B cell (primary cell): ENCODE data around the gene ACSM3. TPM values are rescaled to one million over a fixed set of nuclear protein-coding genes. Genes with fewer than 3 reads are reported as not detected.

Source experiments
- ATAC-seq: fragments of 200-7000 bp; cut with Tn5 transposase; one replicate; pipeline ENCODE4 v1.10.0; 2021; ENCODE audit warnings: low read depth, mild to moderate bottlenecking, moderate number of reproducible peaks, moderate library complexity
- CTCF ChIA-PET: fragments of 350-600 bp; sonication (Branson Sonifier 250); formaldehyde crosslinking; loops from one replicate; lab custom pipeline; 2021; ENCODE audit warnings: antibody characterized with exemption, inconsistent platforms; lab: Charles Lee
- POLR2A ChIA-PET: fragments of 350-600 bp; sonication (Branson Sonifier 250); formaldehyde crosslinking; loops from one replicate; lab custom pipeline; 2021; ENCODE audit warnings: antibody characterized with exemption; lab: Charles Lee
- DNase-seq: peaks from one replicate; pipeline ENCODE4 v3.0.0; 2013
- H2AFZ ChIP-seq: 2 replicates; pipeline ENCODE4 v1.6.1; 2012; ENCODE audit warnings: mild to moderate bottlenecking, low read depth, low read length; ENCODE audit not compliant: insufficient read depth, poor library complexity, severe bottlenecking
- H3K27ac ChIP-seq, 2 donors: 1 replicate in 1 of 2; 2 replicates in 1 of 2; pipeline ENCODE4 v1.5.1; 2012 to 2013; ENCODE audit warnings: low read length in 2 of 2, mild to moderate bottlenecking in 2 of 2, moderate library complexity in 1 of 2
- H3K27me3 ChIP-seq, 4 experiments: fragments of 200-600 bp in 1 of 4; sonication (generic) in 1 of 4; replicated peaks in 1 of 4; 1 replicate in 2 of 4; 2 replicates in 2 of 4; pipeline versions ENCODE4 v1.6.1 to v1.7.0; 2013 to 2016; ENCODE audit warnings: low read length in 3 of 4, mild to moderate bottlenecking in 2 of 4, mixed read lengths in 1 of 4, moderate library complexity in 1 of 4; ENCODE audit not compliant: insufficient read depth in 4 of 4, control insufficient read depth in 3 of 4; ENCODE audit errors: control extremely low read depth in 1 of 4
- H3K36me3 ChIP-seq, 2 experiments: replicated peaks in 1 of 2; 1 replicate in 1 of 2; 2 replicates in 1 of 2; pipeline versions ENCODE4 v1.6.1 to v1.7.1; 2013; ENCODE audit warnings: low read length in 1 of 2; ENCODE audit not compliant: insufficient read depth in 2 of 2, control insufficient read depth in 1 of 2; ENCODE audit errors: control extremely low read depth in 1 of 2, extremely low read depth in 1 of 2
- H3K4me1 ChIP-seq, 2 donors: fragments of 200-600 bp in 1 of 2; sonication (generic) in 1 of 2; 1 replicate in 1 of 2; 2 replicates in 1 of 2; pipeline versions ENCODE4 v1.5.1 to v1.6.1; 2013 to 2017; ENCODE audit warnings: low read length in 2 of 2; ENCODE audit not compliant: control insufficient read depth in 2 of 2, insufficient read depth in 2 of 2
- H3K4me2 ChIP-seq: replicated peaks from 2 replicates; pipeline ENCODE3; 2012; ENCODE audit warnings: mild to moderate bottlenecking, low read depth, low read length; ENCODE audit not compliant: poor library complexity, severe bottlenecking
- H3K4me3 ChIP-seq, 5 experiments: fragments of 200-600 bp in 1 of 5; sonication (generic) in 1 of 5; 1 replicate in 3 of 5; 2 replicates in 2 of 5; pipeline versions ENCODE4 v1.5.1 to v1.7.0; 2011 to 2016; ENCODE audit warnings: low read length in 4 of 5, mild to moderate bottlenecking in 4 of 5, low read depth in 2 of 5, control low read depth in 1 of 5, moderate library complexity in 1 of 5; ENCODE audit not compliant: insufficient read depth in 1 of 5; ENCODE audit errors: control extremely low read depth in 1 of 5, extremely low read depth in 1 of 5
- H3K79me2 ChIP-seq: fragments of 200-600 bp; sonication (generic); one replicate; pipeline ENCODE4 v1.6.0; 2016; ENCODE audit warnings: low read length; ENCODE audit not compliant: control insufficient read depth, insufficient read depth
- H3K9ac ChIP-seq: fragments of 200-600 bp; sonication (generic); 2 replicates; pipeline ENCODE4 v1.6.1; 2017; ENCODE audit warnings: mild to moderate bottlenecking, low read length, moderate library complexity
- H3K9me3 ChIP-seq, 3 donors: one replicate each; pipeline versions ENCODE4 v1.6.1 to v1.7.1; 2013; ENCODE audit warnings: low read length in 2 of 3; ENCODE audit not compliant: control insufficient read depth in 2 of 3, insufficient read depth in 1 of 3; ENCODE audit errors: control extremely low read depth in 1 of 3
- H4K20me1 ChIP-seq: 2 replicates; pipeline ENCODE4 v1.6.0; 2012; ENCODE audit warnings: mild to moderate bottlenecking, low read length; ENCODE audit not compliant: insufficient read depth, control insufficient read depth, poor library complexity, severe bottlenecking
- H3K27ac Mint-ChIP-seq: one replicate; pipeline ENCODE4 v1.8.0; 2021; ENCODE audit warnings: mixed read lengths
- H3K27me3 Mint-ChIP-seq: one replicate; pipeline ENCODE4 v1.8.0; 2021; ENCODE audit warnings: mixed read lengths
- H3K4me1 Mint-ChIP-seq: one replicate; pipeline ENCODE4 v1.8.0; 2021; ENCODE audit warnings: mixed read lengths
- H3K4me3 Mint-ChIP-seq: one replicate; pipeline ENCODE4 v1.8.0; 2021; ENCODE audit warnings: mixed read lengths
- H3K9me3 Mint-ChIP-seq: one replicate; pipeline ENCODE4 v1.8.0; 2022; ENCODE audit warnings: mixed read lengths; ENCODE audit not compliant: insufficient read depth
- EZH2 ChIP-seq: IDR thresholded peaks from 2 replicates; pipeline ENCODE4 v1.6.1; 2012; ENCODE audit warnings: borderline replicate concordance, low read depth, mild to moderate bottlenecking, moderate library complexity, low read length; ENCODE audit not compliant: insufficient read depth, poor library complexity, severe bottlenecking
- WGBS: methylation state at CpG from one replicate; pipeline ENCODE4 v1.1.5; 2013; ENCODE audit warnings: missing lambda C conversion rate; ENCODE audit not compliant: insufficient coverage; 5-methylcytosine and 5-hydroxymethylcytosine counted together
- intact Hi-C: fragments of 100-400 bp; cut with micrococcal nuclease; formaldehyde crosslinking; loops from one replicate; pipeline ENCODE4 v1.10.0; 2022
- polyA plus RNA-seq: library from polyadenylated mRNA; depleted of rRNA; stranded (reverse); fragments of >200 nt; gene quantifications from 2 replicates; pipeline ENCODE4 v1.2.3, GENCODE V29; 2012
- total RNA-seq, 2 donors: library from RNA; stranded (reverse); fragments of 120-200 nt in 1 of 2; gene quantifications; 1 replicate in 1 of 2; 2 replicates in 1 of 2; pipeline versions ENCODE4 v1.2.3 to v1.2.4, GENCODE V29; 2013 to 2022
- TF ChIP-seq, protein P1 (sequence below): fragments of 200-600 bp; IDR thresholded peaks from one replicate; pipeline ENCODE4 v1.8.0; 2022; ENCODE audit warnings: antibody characterized with exemption, mild to moderate bottlenecking

The ACSM3 gene
- total and polyA plus RNA-seq, 2 donors (not counting 1 experiment from before 2014, with no cell fraction given): 6.3 to 84.2 TPM

DNA sequence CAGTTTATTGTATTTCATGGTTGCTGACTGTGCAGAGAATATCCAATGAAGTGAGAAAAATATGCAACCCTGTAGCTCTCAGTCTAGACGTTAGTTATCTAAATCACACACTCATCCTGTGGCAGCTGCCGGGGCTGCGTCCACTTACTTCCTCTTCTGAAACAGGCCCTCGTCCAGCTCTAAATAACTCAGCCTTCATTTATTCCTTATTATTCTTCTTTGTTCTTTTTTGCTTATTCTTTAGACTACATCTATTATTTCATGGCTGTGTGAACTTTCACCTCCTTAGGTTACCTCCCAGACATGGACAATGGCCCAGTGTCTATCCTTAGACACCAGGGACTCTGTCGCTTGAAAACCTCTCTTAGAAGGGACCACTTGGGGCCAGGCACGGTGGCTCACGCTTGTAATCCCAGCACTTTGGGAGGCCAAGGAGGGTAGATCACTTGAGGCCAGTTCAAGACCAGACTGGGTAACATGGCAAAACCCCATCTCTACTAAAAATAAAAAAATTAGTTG is 18.8 kb upstream of the ACSM3 start:
- ChIA-PET CTCF (interaction anchor here (1.1 kb wide), 1 partner anchor 10 kb away, joined by 3 read pairs; no protein-coding TSS in a partner anchor), POLR2A (no interaction called here)
- Histone ChIP-seq H3K4me2 (no peak overlapping the region), H3K4me1 (peaks cover 12 to 14% of the 10 kb centered on the region in 2 donors), H2AFZ (no peak overlapping the region), H4K20me1 (peaks cover 6% of the 10 kb centered on the region), H3K36me3 (no peaks in the 10 kb centered on the region), H3K27ac (no peak overlapping the region), H3K79me2 (peaks cover 12% of the 10 kb centered on the region), H3K9ac (no peak overlapping the region), H3K27me3 (no peaks in the 10 kb centered on the region), H3K4me3 (no peak overlapping the region), H3K9me3 (peaks cover 0 to 19% (median 17%) of the 10 kb centered on the region in 3 donors)
- 20% methylated on average over 4 of the region's 7 CpGs for WGBS
- DNase-seq (no peak), ATAC-seq (no peak)
- Mint-ChIP-seq H3K9me3 (peaks cover 2% of the 10 kb centered on the region), H3K27ac (no peak overlapping the region), H3K27me3 (no peaks in the 10 kb centered on the region), H3K4me3 (no peak overlapping the region), H3K4me1 (peaks cover 11% of the 10 kb centered on the region)
- no peak for TF ChIP-seq EZH2
- TF ChIP-seq, protein P1, sequence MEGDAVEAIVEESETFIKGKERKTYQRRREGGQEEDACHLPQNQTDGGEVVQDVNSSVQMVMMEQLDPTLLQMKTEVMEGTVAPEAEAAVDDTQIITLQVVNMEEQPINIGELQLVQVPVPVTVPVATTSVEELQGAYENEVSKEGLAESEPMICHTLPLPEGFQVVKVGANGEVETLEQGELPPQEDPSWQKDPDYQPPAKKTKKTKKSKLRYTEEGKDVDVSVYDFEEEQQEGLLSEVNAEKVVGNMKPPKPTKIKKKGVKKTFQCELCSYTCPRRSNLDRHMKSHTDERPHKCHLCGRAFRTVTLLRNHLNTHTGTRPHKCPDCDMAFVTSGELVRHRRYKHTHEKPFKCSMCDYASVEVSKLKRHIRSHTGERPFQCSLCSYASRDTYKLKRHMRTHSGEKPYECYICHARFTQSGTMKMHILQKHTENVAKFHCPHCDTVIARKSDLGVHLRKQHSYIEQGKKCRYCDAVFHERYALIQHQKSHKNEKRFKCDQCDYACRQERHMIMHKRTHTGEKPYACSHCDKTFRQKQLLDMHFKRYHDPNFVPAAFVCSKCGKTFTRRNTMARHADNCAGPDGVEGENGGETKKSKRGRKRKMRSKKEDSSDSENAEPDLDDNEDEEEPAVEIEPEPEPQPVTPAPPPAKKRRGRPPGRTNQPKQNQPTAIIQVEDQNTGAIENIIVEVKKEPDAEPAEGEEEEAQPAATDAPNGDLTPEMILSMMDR: no peak
- intact Hi-C loops: loop anchor here (5.0 to 10.0 kb wide), 2 partner anchors 412 to 1220 kb away; partner anchors contain the start of genes CCP110, GDE1 and LDAF1

DNA sequence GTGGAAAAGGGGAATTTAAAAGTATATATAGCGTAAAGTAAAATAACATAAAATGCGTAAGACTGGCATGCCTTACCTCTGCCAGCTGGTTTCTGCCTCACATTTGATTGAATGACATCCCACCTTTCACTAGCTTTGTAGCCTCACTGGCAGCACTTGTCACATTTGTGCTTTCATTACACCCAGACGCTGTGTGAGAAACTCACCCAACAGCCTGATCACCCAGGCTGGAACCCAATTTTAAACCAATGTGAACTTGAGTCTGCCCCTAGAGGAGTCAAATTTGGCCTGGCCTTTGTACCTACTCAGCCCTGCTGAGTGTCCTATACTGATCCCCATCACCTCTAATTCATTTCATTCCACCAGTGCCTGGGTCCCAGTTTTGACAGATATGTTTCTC is 17.4 kb upstream of the ACSM3 start:
- H3K4me2 ChIP-seq: no peak overlapping the region
- peaks cover 4% of the 10 kb centered on the region for H3K4me1 Mint-ChIP-seq
- POLR2A ChIA-PET: interaction anchor here (1.5 kb wide), 1 partner anchor 17 kb away, joined by 3 read pairs; the partner anchor contains the start of gene ACSM3
- ATAC-seq (no peak), DNase-seq (no peak)
- peaks cover 2% of the 10 kb centered on the region for H3K9me3 Mint-ChIP-seq
- CTCF ChIA-PET: no interaction called here
- no peak for TF ChIP-seq EZH2
- TF ChIP-seq, protein P1: no peak
- intact Hi-C loops: loop anchor here (10.0 kb wide), 1 partner anchor 1222 kb away; the partner anchor contains the start of genes CCP110 and GDE1
- no peak overlapping the region for H2AFZ ChIP-seq
- no peaks in the 10 kb centered on the region for H4K20me1 ChIP-seq
- no peaks in the 10 kb centered on the region for H3K27me3 Mint-ChIP-seq
- H3K79me2 ChIP-seq: no peaks in the 10 kb centered on the region
- no peak overlapping the region for H3K4me3 Mint-ChIP-seq
- H3K4me3 ChIP-seq: no peak overlapping the region
- peaks cover 0 to 19% (median 17%) of the 10 kb centered on the region in 3 donors for H3K9me3 ChIP-seq
- WGBS: 100% methylated on average over 2 of the region's 3 CpGs
- H3K4me1 ChIP-seq: peaks cover 4 to 5% of the 10 kb centered on the region in 2 donors
- no peak overlapping the region for H3K27ac ChIP-seq
- H3K27ac Mint-ChIP-seq: no peak overlapping the region
- no peak overlapping the region for H3K9ac ChIP-seq
- no peaks in the 10 kb centered on the region for H3K36me3 ChIP-seq
- H3K27me3 ChIP-seq: no peaks in the 10 kb centered on the region
